Activated CD4-positive, alpha-beta T cell treated with anti-CD3 and anti-CD28 coated beads, Interleukin-10, Interleukin-2, amounts not matched to agents 100 ng/mL and 50 ng/mL, durations not matched to agents 16 hours and 8 hours (primary cell): ENCODE measurements around the gene SLC6A1.
A peak's percentile ranks its signal among the peaks of the same experiment; 100 is the strongest.
"Not testable (repeated sequence)": the region's sequence is repeated elsewhere in the genome, so short reads cannot be mapped to it uniquely, and the experiment has no call there.

ENCODE experiments used
- DNase-seq: peaks from one replicate; pipeline ENCODE4 v3.0.0-alpha.2; 2020

Gene SLC6A1

DNA sequence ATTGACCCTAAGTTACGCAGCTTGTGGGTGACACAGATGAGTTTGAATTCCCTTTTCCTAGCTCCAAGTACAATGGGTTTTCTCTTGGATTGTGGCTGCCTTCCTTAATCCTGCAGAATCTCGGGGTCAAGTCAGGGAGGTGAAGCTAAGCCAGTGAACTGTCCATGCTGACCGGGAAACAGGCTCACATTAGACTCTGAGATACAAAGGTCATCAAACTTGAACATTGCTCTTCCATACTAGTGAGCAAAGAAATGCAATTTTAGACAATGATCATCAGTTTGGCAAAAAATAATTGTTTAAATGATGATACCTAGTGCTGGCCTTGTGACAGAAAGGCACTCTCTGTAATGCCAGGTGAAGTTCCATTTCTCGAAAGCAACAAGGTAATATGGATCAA lies 31.6 kb downstream of the SLC6A1 start:
- DNase-seq = no peak

DNA sequence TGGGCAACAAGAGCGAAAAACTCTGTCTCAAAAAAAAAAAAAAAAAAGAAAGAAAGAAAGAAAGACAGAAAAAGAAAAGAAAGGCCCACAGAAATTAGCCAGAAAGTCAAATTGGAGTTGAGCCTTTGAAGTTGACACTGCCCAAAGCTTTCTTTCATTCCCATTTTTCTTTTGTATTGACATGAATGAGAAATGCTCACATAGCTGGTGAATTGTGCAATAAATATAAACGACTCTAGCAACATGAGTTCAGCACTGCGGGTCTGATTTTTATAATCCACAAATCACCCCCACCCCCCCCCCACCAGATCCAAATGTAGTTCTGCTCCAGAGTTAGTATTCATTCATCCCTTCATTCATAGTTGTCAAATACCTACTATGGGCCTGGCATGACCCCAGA lies 37.4 kb downstream of the SLC6A1 start:
- no peak for DNase-seq

DNA sequence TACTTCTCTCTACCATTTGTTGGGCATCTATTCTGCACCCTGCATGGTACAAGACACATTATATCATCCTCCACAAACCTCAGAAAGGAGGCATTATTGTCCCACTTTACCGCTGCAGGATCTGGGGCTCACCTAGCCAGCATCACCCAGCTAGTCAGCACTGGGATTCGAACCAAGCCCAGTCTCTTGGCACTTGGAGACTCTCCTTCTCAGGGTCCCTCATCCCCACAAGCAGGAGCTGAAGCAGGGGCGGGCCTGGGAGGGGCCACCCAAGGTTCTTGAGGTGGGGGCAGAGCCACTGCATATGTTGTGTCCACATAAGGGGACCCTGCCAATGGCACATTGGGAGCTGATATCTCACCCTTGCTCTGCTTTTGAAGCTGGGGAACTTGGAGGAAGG lies 41.3 kb downstream of the SLC6A1 start:
- no peak for DNase-seq

DNA sequence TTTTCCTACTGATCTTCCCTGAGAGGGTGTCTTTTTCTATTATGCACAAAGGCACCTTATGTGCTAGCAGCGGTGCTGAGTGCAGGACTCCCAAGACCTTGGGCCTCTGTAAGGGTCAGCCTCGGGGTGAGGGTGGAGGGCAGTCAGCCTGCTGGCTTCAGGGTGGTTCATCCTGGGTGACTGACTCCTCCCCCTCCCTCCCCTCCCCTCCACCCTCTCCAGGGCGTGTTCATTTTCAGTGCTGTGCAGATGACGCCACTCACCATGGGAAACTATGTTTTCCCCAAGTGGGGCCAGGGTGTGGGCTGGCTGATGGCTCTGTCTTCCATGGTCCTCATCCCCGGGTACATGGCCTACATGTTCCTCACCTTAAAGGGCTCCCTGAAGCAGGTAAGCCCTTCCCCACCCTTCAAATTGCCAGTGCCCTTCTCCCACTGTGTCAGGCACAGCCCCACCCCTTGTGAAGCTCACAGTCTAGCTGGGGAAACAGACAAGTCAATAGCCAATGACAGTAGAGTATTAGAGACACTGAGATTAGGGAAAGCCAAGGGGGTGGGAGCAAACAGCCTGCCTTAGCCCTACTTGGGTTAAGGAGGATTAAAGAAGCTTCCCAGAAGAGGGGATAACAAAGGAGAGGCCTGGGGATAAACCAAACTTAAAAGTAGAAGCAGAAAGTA lies 41.9 kb downstream of the SLC6A1 start:
- no peak for DNase-seq

DNA sequence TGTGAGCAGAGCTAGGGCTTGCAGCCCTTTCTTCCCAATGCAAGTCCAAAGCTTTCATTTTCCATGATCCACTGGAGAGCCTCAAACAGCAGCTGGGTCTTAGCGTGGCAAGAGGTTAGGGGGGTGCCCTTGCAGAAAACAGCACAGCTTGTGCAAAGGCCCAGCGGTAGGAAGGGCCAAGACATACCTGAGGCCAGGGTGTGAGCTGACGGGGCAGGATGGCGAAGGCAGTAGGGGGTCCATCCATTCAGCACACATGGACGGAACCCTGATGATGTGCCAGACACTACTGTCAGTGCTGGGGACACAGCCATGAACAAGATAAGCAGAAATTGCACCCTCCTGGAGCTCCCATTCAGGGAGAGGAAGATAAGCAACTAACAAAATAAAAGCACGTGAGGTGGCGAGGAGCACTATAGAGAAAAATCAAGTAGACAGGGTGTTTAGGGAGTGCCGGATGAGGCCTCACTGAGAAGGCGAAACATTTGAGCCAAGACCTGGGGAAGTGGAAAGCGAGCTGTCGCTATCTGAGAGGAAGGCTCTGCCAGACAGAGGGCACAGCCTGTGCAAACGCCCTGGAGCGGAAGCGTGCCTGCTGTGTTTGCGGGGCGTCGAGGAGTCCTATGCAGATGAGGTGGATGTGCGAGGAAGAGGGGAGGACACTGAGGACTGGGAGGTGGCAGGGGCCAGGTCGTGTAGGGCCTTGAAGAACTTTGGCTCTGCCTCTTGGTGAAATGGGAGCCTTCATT lies 43.4 kb downstream of the SLC6A1 start:
- DNase-seq = no peak

DNA sequence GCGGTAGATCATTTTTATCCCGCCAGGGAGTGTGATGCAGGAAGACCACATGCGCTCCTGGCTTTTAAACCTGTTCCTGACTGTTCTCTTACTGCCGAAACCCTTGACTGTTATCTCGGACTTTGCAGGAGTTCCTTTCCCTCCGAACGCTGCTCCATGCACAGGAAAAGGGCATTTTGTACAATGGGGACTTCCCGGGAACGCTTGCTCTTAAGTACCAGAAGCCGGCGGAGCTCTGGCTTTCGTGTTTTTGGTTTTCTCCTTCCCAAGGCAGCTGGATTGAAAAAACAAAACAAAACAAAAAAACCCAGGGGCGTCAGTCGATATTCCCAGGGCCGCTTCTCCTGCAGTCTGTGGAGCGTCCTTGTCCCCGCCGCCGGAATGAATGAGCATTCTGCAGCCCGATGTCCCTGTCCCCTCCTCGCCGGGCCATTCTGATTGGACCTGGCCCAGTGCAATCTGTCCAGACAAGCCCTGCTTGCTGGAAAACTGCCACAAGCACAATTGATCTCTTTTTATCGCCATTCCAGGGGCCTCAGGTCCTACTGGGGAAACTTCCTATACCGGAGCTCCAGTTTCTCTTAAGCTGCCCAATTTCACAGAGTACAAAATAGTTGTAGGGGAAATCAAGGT lies 44.8 kb downstream of the SLC6A1 start:
- DNase-seq = no peak

DNA sequence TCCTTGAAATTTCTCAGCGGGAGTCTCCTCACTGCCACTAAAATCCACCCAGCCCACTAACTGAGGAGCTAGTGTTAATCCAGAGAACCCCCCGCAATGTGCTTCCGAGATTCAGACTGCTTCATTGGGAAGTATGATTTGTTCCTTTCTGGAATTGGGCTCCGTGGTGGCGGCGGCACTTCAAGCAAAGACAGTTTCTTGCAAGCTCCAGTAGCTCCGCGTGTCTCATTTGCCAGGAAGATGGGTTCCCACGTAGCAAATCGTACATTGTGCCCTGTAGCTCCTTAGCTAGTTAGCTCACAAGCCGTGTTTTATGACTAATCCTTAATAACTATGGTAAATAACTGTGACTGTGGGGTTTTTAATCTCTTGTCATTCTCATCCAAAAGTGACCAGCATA lies 45.4 kb downstream of the SLC6A1 start:
- DNase-seq = no peak

DNA sequence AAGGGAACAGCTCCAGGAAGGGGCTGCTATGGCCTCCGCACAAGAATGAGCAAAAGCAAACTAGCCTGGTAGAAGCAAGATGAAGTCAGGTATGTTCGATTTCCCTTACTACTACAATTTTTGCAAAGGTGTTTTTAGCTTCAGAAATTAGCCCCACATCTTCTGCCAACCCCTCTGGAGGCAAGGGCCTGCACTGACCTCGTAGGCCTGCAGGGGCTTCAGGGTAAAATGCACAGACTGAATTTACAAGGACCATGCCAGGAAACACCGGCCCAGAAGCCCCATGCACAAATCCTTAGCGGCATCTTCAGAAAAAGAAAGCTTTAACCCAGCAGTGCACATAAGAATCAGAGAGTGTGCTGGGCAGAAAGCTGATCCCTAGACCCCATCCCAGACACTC lies 53.0 kb downstream of the SLC6A1 start:
- DNase-seq = no peak

DNA sequence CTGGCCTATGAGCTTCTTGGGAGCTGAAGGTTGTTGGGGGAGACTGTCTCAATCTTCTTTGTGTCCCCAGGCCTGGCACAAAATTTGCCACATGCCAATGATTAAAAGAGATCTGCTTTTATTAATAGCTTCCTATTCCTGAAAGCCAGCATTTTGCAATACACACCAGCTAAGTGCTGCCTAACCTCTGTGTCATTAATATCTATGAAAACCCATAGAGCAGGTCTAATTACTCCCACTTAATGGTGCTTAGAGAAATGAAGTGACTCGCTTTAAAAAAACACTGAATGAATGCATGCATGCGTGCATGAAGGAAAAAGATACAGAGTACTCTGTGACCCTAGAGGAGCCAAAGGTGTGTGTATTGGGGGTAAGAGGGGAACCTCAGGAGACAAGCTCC lies 55.0 kb downstream of the SLC6A1 start:
- no peak for DNase-seq

DNA sequence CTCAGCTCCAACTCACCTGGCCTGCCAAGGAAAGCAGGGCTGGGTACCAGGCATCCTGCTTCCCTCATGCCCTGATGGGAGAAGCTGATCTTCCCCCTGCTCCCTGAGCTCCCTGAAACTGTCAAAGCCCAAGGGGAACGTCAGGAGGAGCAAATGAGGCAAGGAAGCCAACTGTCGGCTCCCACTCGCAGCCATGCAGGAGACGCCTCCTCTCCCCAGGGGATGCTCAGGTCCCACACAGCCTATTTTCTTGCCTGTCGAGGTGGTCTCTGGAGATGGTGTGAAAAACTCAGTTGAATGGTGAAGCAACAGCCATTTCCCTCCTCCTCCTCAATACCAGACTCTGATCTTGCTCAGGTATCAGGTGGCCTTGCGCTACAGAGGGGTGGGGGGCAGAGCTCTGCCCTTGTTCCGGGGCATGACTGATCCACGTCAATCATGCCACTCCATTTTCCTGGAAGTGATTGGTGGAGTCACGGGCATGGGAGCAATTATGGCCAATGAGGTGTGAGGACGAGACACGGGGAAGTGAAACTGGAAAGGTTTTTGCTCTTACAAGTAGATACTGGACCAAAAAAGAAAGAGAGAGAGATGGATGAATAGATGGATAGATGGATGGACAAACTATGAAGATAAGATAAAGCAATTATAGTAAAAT lies 58.2 kb downstream of the SLC6A1 start:
- no peak for DNase-seq

DNA sequence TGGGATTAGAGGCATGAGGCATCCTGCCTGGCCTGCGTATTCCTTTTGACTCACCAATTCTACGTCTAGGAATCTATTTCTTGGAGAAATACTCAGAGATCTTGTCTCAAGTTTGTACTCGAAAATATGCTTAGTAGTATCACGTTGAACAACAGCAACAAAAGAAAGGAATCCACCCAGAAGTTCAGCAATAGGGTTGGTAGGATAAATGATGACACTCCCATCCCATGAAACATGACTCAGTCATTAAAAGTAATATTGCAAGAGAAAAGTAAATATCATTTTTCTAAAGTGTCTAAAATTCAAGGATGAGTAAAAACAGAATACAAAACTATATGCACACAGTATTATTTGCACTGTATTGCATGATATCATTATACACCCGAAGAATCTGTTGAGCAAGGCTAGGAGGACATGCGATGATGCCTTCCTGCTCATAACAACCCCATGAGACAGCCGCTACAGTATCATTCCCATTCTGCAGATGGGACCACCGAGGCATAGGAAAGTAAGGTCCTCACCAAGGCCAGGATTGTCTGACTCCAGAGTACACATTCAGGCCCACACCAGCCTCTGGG lies 61.5 kb downstream of the SLC6A1 start:
- no peak for DNase-seq

DNA sequence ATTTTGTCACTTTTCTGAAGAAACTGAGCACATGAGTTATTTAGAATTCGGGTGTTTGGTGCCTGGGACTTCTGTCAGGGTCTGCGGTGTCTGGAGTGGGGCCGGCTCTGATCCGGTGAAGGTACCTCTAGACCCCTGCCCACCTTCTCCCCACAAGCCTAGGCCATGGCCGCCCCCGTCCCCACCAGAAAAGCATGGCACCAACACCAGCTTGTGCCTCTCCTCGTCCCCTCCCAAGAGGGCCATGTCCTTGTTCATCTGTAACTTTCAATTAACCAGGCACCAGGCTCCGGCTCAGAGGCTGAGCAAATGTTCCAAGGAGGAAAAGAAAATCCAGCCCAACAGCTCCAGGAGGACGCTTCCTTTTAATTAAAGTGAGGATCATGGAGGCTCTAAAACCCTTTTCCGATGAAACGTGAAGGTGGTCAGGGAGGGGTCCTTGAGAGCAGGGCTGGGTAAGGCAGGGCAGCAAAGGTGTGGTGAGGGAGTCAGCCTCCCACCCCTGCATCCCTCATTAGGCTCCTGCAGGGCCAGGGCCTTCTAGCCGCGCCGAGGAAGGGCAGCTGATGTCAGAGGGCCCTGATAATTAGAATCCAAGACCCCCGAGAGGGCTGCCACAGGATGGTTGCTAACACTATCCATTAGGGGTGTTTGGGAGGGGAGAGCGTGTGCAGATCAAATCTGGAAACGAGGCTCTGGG lies 62.3 kb downstream of the SLC6A1 start:
- DNase-seq = no peak

DNA sequence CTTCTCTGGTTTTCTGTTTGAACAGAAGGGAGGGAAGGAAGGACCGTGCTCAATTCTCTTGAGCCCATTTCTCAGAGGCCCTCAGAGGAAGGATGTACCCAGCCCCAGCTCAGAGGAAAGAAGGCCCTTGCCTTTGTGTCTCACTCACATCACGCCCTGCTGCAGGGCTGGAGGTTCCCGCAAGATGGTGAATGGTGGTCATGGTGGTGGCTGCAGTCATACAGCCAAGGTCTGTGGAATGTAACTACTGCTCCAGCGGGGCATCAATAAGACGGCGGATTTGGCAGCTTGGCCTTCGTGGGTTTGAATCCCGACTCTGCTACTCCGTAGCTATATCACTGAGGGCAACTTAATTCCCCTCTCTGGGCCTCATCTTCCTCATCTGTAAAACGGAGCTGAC lies 62.9 kb downstream of the SLC6A1 start:
- DNase-seq = no peak

DNA sequence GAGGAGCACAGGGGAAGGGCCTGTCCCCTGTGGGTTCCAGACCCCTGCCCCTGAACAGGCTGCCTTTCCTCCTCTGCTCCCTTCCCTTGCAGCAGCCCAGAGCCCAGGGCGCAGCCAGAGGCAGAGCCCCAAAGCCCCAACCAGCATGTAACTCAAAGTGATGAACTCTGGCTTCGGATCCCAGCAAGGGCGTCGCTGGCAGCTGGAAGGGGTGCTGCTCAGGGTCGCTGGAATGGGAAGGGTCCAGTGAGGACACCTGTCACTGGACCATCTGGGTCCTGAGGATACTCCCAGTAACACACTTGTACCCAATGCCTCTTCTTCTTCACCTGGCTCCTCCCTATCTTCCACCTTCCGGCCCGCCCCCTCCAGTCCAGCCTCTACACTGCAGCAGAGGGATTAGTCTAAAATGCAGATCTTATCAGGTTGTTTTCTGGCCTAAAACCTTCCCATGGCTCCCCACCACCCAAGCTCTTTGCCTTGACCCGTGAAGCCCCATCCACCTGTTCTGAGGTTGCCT lies 64.0 kb downstream of the SLC6A1 start:
- DNase-seq = no peak

DNA sequence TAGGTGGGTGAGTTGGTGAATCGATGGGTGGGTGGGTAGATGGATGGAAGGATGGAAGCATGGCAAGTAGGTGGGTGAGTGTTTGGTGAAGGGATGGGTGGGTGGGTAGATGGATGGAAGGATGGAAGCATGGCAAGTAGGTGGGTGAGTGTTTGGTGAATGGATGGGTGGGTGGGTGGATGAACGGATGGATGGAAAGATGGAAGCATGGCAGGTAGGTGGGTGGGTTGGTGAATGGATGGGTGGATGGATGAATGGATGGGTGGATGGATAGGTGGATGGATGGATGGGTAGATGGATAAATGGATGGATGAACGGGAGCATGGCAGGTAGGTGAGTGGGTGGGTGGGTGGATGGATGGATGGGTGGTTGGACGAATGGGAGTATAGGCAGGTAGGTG lies 65.1 kb downstream of the SLC6A1 start:
- DNase-seq = no peak

DNA sequence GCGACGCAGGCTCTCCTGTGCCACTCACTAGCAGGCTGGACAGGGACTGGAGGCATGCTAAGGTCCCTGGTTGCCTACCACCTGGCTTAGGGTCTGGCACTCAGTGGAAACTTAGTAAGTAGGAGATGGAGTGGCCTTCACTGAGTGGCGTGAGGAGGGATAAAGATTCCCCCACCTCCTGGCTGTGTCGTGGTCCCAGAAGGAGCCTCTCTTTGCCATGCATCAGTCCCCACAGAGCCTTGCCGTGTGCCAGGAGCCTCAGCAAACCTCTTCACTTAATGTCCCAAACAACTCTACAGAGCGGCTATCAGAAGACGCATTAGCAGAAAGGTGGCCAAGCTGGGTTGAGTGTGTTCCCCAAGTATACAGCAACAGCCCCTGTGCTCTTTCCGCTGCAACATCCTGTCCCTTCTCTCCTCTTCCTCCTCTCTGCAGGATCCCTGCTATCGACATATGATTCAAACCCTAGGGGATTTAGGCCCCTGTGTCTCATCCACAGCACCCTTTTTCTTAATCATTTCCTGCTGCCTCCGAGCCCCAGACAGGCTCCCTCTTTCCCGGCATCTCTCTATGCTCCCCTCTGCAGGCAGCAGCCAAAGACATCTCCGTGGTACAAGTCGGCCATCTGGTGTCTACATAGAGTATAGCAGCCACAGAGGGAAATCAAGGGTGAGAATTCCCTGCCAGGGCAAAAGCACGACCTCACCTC lies 66.7 kb downstream of the SLC6A1 start:
- peak; percentile 59 for DNase-seq

DNA sequence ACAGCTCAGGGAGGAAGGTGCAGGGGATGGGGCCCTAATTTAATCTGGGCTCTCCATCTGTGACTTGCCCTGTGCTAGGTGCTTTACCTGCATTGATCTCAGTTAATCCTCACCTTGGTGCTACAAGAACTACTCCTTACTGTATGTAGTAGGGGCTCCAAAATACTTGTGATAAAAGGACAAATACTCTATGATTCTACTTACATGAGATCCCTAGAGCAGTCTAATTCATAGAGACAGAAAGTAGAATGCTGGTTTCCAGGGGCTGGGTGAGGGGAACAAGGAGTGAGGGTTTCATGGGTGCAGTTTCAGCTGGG lies 67.2 kb downstream of the SLC6A1 start:
- DNase-seq = no peak

DNA sequence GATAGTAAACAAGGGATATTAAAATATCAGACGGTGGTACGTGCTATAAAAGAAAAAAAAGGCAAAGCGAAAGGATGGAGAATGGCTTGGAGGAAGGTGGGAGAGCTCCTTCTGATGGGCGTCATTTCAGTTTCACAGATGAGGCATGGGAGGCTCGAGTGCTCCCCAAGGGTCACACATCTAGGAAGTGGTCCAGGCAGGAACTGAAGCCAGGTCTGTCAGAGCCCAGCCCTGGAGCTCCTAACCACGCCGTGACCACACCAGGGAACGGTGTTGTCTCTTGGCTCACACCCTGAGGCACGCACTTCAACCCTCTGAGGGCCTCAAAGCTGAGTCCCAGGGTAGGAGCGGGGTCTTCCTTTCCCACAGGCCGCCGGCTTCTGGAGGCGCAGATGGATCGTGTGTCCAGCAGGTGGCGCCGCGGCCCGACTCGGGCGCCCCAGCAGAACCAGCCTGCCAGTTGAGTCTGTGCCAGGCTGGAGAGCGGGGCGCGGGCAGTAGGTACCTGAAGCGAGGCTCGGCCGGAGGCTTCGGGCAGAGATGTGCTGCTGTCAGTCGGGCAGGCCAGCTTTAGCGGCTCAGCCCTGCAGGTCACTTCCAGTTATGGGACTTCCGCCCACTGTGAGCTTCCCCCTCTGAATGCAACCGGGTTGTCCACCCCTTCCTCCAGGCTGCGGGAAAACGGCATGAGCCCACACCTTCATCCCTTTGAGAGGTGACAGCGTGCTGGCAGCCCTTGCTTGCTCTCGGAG lies 68.1 kb downstream of the SLC6A1 start:
- DNase-seq = peak; percentile 62

DNA sequence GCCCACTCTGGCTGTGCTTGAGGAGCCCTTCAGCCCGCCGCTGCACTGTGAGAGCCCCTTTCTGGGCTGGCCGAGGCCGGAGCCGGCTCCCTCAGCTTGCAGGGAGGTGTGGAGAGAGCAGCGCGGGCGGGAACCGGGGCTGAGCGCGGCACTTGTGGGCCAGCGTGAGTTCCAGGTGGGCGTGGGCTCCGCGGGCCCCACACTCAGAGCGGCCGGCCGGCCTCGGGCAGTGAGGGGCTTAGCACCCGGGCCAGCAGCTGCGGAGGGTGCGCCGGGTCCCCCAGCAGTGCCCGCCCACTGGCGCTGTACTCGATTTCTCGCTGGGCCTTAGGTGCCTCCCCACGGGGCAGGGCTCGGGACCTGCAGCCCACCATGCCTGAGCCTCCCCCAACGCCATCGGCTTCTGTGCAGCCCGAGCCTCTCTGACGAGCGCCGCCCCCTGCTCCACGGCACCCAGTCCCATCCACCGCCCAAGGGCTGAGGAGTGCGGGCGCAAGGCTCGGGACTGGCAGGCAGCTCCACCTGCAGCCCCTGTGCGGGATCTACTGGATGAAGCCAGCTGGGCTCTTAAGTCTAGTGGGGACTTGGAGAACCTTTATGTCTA lies 68.8 kb downstream of the SLC6A1 start:
- not testable (repeated sequence) for DNase-seq

DNA sequence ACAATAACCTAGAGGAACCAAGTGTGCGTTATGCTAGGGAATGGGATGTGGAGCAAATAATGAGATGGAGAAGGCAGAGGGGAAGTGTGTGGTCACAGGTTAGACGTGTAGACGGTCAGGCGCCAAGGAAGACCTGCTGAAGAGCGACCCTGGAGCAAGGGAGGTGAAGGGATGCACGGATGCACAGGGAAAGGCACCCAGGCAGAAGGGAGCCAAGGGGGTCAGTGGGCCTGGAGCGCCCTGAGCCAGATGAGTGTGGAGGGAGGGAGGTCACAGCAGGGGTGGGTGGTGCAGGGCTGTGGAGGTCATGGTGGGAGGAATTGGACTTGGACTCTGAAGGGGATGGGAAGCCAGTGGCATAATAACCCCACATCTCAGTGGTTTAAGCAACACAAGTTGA lies 70.2 kb downstream of the SLC6A1 start:
- no peak for DNase-seq
